Astrocyte (in vitro differentiated cells and primary cell): ENCODE data around the gene LHPP.

Source experiments
- CTCF ChIP-seq: IDR thresholded peaks from 2 replicates; pipeline ENCODE4 v1.5.1; 2011; ENCODE audit warnings: low read depth, mild to moderate bottlenecking, inconsistent platforms, low read length, moderate library complexity; ENCODE audit not compliant: insufficient read depth
- EZH2 ChIP-seq: IDR thresholded peaks from 2 replicates; pipeline ENCODE4 v1.6.1; 2012; ENCODE audit warnings: mild to moderate bottlenecking, low read length, inconsistent platforms; ENCODE audit not compliant: insufficient read depth

- TF ChIP-seq CTCF (no peak), EZH2 (no peak)
Observed at GRCh38 chr10:124484031-124484430, 22.4 kb downstream of the LHPP start.
